Type B pancreatic cell (in vitro differentiated cells): ENCODE data around the gene QSER1. TPM values are rescaled to one million over a fixed set of nuclear protein-coding genes. Genes with fewer than 3 reads are reported as not detected.

Source experiments
- DNase-seq: peaks from one replicate; pipeline ENCODE4 v3.0.0; 2021; ENCODE audit warnings: mixed read lengths; ENCODE audit not compliant: unreplicated experiment; ENCODE audit errors: extremely low spot score
- H3K27ac Mint-ChIP-seq: 2 replicates; pipeline ENCODE4 v1.8.0; 2021; ENCODE audit warnings: mild to moderate bottlenecking, mixed read lengths
- H3K27me3 Mint-ChIP-seq: 2 replicates; pipeline ENCODE4 v1.8.0; 2021; ENCODE audit warnings: mixed read lengths
- H3K36me3 Mint-ChIP-seq: 2 replicates; pipeline ENCODE4 v1.8.0; 2021; ENCODE audit warnings: mixed read lengths
- H3K4me1 Mint-ChIP-seq: one replicate; pipeline ENCODE4 v1.8.0; 2021; ENCODE audit warnings: mixed read lengths; ENCODE audit not compliant: unreplicated experiment
- H3K4me3 Mint-ChIP-seq: 2 replicates; pipeline ENCODE4 v1.8.0; 2021; ENCODE audit warnings: mild to moderate bottlenecking, mixed read lengths
- H3K9me3 Mint-ChIP-seq: 2 replicates; pipeline ENCODE4 v1.8.0; 2021; ENCODE audit warnings: mixed read lengths
- CTCF ChIP-seq: fragments of 200-600 bp; sonication (generic); conservative IDR thresholded peaks from 2 replicates; pipeline ENCODE4 v1.5.0; 2021; ENCODE audit warnings: antibody characterized with exemption, mild to moderate bottlenecking
- total RNA-seq: library from RNA; stranded (reverse); gene quantifications from 2 replicates; pipeline ENCODE4 v1.2.1, GENCODE V29; 2021; ENCODE audit warnings: low replicate concordance

The QSER1 gene
- total RNA-seq, 1 donor from 2014 or later, result 54.4 TPM

GRCh38 chr11:32905028-32905667 lies 12.5 kb downstream of the QSER1 start:
- H3K27me3 Mint-ChIP-seq, result no peaks in the 10 kb centered on the region
- TF ChIP-seq CTCF, result no peak
- H3K27ac Mint-ChIP-seq, result no peak overlapping the region
- DNase-seq, result no peak
- H3K4me3 Mint-ChIP-seq, result no peak overlapping the region
- H3K4me1 Mint-ChIP-seq, result peaks cover 30% of the 10 kb centered on the region
- peaks cover 11% of the 10 kb centered on the region for H3K9me3 Mint-ChIP-seq
- H3K36me3 Mint-ChIP-seq, result peaks cover 41% of the 10 kb centered on the region

GRCh38 chr11:32908619-32909018 lies 16.0 kb downstream of the QSER1 start:
- Mint-ChIP-seq H3K27ac (no peak overlapping the region), H3K36me3 (peaks cover 22% of the 10 kb centered on the region), H3K9me3 (peaks cover 11% of the 10 kb centered on the region), H3K4me1 (peaks cover 16% of the 10 kb centered on the region), H3K4me3 (no peak overlapping the region), H3K27me3 (no peaks in the 10 kb centered on the region)
- no peak for DNase-seq
- no peak for TF ChIP-seq CTCF

GRCh38 chr11:32911413-32911812 lies 18.8 kb downstream of the QSER1 start:
- peaks cover 11% of the 10 kb centered on the region for H3K9me3 Mint-ChIP-seq
- H3K27ac Mint-ChIP-seq, result no peak overlapping the region
- H3K36me3 Mint-ChIP-seq, result peaks cover 22% of the 10 kb centered on the region
- no peak overlapping the region for H3K4me3 Mint-ChIP-seq
- peaks cover 6% of the 10 kb centered on the region for H3K4me1 Mint-ChIP-seq
- DNase-seq, result no peak
- no peaks in the 10 kb centered on the region for H3K27me3 Mint-ChIP-seq
- no peak for TF ChIP-seq CTCF

- Mint-ChIP-seq H3K27ac (no peak overlapping the region), H3K9me3 (peaks cover 7% of the 10 kb centered on the region), H3K27me3 (no peaks in the 10 kb centered on the region), H3K4me1 (peaks cover 7% of the 10 kb centered on the region), H3K36me3 (peaks cover 16% of the 10 kb centered on the region), H3K4me3 (no peak overlapping the region)
- no peak for TF ChIP-seq CTCF
- no peak for DNase-seq
Measured at GRCh38 chr11:32913445-32913844, 20.8 kb downstream of the QSER1 start.

- no peak for DNase-seq
- no peak overlapping the region for H3K27ac Mint-ChIP-seq
Measured at GRCh38 chr11:32916361-32916760, 23.8 kb downstream of the QSER1 start.

More at GRCh38 chr11:32916361-32916760, 23.8 kb downstream of the QSER1 start:
- Mint-ChIP-seq H3K4me1 (peaks cover 6% of the 10 kb centered on the region), H3K4me3 (no peak overlapping the region), H3K9me3 (no peaks in the 10 kb centered on the region), H3K27me3 (no peaks in the 10 kb centered on the region), H3K36me3 (peaks cover 15% of the 10 kb centered on the region)
- no peak for TF ChIP-seq CTCF
